Activated CD4-positive, alpha-beta T cell treated with anti-CD3 and anti-CD28 coated beads, Interleukin-2, amount 10 ng/mL, durations not matched to agents 7 days and 5 days (primary cell): Measurements from ENCODE around the gene KLHL14. TPM values are rescaled to one million over a fixed set of nuclear protein-coding genes. Genes with fewer than 3 reads are reported as not detected.

Source experiments
- CTCF ChIA-PET: fragments of 350-600 bp; sonication (Branson Sonifier 250); formaldehyde crosslinking; loops from one replicate; lab custom pipeline; 2021; ENCODE audit warnings: antibody characterized with exemption; lab: Charles Lee
- POLR2A ChIA-PET: fragments of 350-600 bp; sonication (Branson Sonifier 250); formaldehyde crosslinking; loops from one replicate; lab custom pipeline; 2021; ENCODE audit warnings: antibody characterized with exemption; lab: Charles Lee
- DNase-seq: peaks from one replicate; pipeline ENCODE4 v3.0.0-alpha.2; 2020
- H3K27ac Mint-ChIP-seq: one replicate; pipeline ENCODE4 v1.8.0; 2021; ENCODE audit warnings: mild to moderate bottlenecking, moderate library complexity, mixed read lengths
- H3K27me3 Mint-ChIP-seq: one replicate; pipeline ENCODE4 v1.8.0; 2021; ENCODE audit warnings: mixed read lengths
- H3K36me3 Mint-ChIP-seq: one replicate; pipeline ENCODE4 v1.8.0; 2021; ENCODE audit warnings: low read depth, mixed read lengths
- H3K4me1 Mint-ChIP-seq: one replicate; pipeline ENCODE4 v1.8.0; 2021; ENCODE audit warnings: mixed read lengths
- H3K4me3 Mint-ChIP-seq: one replicate; pipeline ENCODE4 v1.8.0; 2021; ENCODE audit warnings: mild to moderate bottlenecking, moderate library complexity, mixed read lengths
- H3K9me3 Mint-ChIP-seq: one replicate; pipeline ENCODE4 v1.8.0; 2021; ENCODE audit warnings: mixed read lengths
- total RNA-seq, 2 experiments: library from RNA; stranded (reverse); gene quantifications; one replicate each; pipeline ENCODE4 v1.2.3, GENCODE V29; 2021

The KLHL14 gene
- total RNA-seq, 2 experiments from 2014 or later = not detected

- peaks cover 7% of the 10 kb centered on the region for H3K4me1 Mint-ChIP-seq
- no peaks in the 10 kb centered on the region for H3K9me3 Mint-ChIP-seq
- DNase-seq = no peak
- ChIA-PET POLR2A (no interaction called here), CTCF (no interaction called here)
- H3K27ac Mint-ChIP-seq = peak overlapping the region; percentile 77
- no peaks in the 10 kb centered on the region for H3K36me3 Mint-ChIP-seq
- H3K4me3 Mint-ChIP-seq = no peak overlapping the region
- no peaks in the 10 kb centered on the region for H3K27me3 Mint-ChIP-seq
Measured at GRCh38 chr18:32730068-32730467, 42.8 kb downstream of the KLHL14 start.

GRCh38 chr18:32724071-32724749 is 48.6 kb downstream of the KLHL14 start:
- POLR2A ChIA-PET = no interaction called here
- Mint-ChIP-seq H3K27me3 (no peaks in the 10 kb centered on the region), H3K4me1 (no peaks in the 10 kb centered on the region), H3K36me3 (no peaks in the 10 kb centered on the region), H3K4me3 (no peak overlapping the region), H3K9me3 (no peaks in the 10 kb centered on the region), H3K27ac (no peak overlapping the region)
- CTCF ChIA-PET = no interaction called here
- no peak for DNase-seq

- H3K27me3 Mint-ChIP-seq = no peaks in the 10 kb centered on the region
- POLR2A ChIA-PET = no interaction called here
- no peaks in the 10 kb centered on the region for H3K9me3 Mint-ChIP-seq
- H3K4me1 Mint-ChIP-seq = no peaks in the 10 kb centered on the region
- H3K4me3 Mint-ChIP-seq = no peak overlapping the region
- DNase-seq = no peak
- H3K27ac Mint-ChIP-seq = no peak overlapping the region
- H3K36me3 Mint-ChIP-seq = no peaks in the 10 kb centered on the region
- CTCF ChIA-PET = no interaction called here
Measured at GRCh38 chr18:32722279-32722678, 50.5 kb downstream of the KLHL14 start.

- no peak overlapping the region for H3K27ac Mint-ChIP-seq
- H3K9me3 Mint-ChIP-seq = no peaks in the 10 kb centered on the region
- no peaks in the 10 kb centered on the region for H3K27me3 Mint-ChIP-seq
- H3K4me1 Mint-ChIP-seq = no peaks in the 10 kb centered on the region
- ChIA-PET CTCF (no interaction called here), POLR2A (no interaction called here)
- no peak for DNase-seq
- no peaks in the 10 kb centered on the region for H3K36me3 Mint-ChIP-seq
- H3K4me3 Mint-ChIP-seq = no peak overlapping the region
Measured at GRCh38 chr18:32717126-32717525, 55.7 kb downstream of the KLHL14 start.

- H3K4me1 Mint-ChIP-seq = no peaks in the 10 kb centered on the region
- CTCF ChIA-PET = no interaction called here
- H3K27me3 Mint-ChIP-seq = no peaks in the 10 kb centered on the region
Measured at GRCh38 chr18:32714571-32715148, 58.2 kb downstream of the KLHL14 start.

GRCh38 chr18:32712860-32713259 is 60.0 kb downstream of the KLHL14 start:
- Mint-ChIP-seq H3K27me3 (peaks cover 4% of the 10 kb centered on the region), H3K27ac (no peak overlapping the region), H3K4me1 (no peaks in the 10 kb centered on the region), H3K4me3 (no peak overlapping the region), H3K9me3 (no peaks in the 10 kb centered on the region), H3K36me3 (no peaks in the 10 kb centered on the region)
- ChIA-PET CTCF (no interaction called here), POLR2A (no interaction called here)
- no peak for DNase-seq

More at GRCh38 chr18:32714571-32715148, 58.2 kb downstream of the KLHL14 start:
- no peaks in the 10 kb centered on the region for H3K36me3 Mint-ChIP-seq
- POLR2A ChIA-PET = no interaction called here
- H3K27ac Mint-ChIP-seq = no peak overlapping the region
- no peaks in the 10 kb centered on the region for H3K9me3 Mint-ChIP-seq
- no peak overlapping the region for H3K4me3 Mint-ChIP-seq
- DNase-seq = peak; percentile 28

GRCh38 chr18:32711862-32712261 is 61.0 kb downstream of the KLHL14 start:
- H3K36me3 Mint-ChIP-seq = no peaks in the 10 kb centered on the region
- no peak overlapping the region for H3K27ac Mint-ChIP-seq
- no peaks in the 10 kb centered on the region for H3K9me3 Mint-ChIP-seq
- H3K4me1 Mint-ChIP-seq = no peaks in the 10 kb centered on the region
- ChIA-PET POLR2A (no interaction called here), CTCF (no interaction called here)
- no peak overlapping the region for H3K4me3 Mint-ChIP-seq
- DNase-seq = no peak
- peaks cover 4% of the 10 kb centered on the region for H3K27me3 Mint-ChIP-seq

- no peaks in the 10 kb centered on the region for H3K4me1 Mint-ChIP-seq
- DNase-seq = no peak
- H3K27me3 Mint-ChIP-seq = peaks cover 4% of the 10 kb centered on the region
- H3K4me3 Mint-ChIP-seq = no peak overlapping the region
- ChIA-PET POLR2A (no interaction called here), CTCF (no interaction called here)
- no peaks in the 10 kb centered on the region for H3K36me3 Mint-ChIP-seq
- H3K9me3 Mint-ChIP-seq = no peaks in the 10 kb centered on the region
- no peak overlapping the region for H3K27ac Mint-ChIP-seq
Measured at GRCh38 chr18:32707586-32707985, 65.2 kb downstream of the KLHL14 start.

- peaks cover 4% of the 10 kb centered on the region for H3K27me3 Mint-ChIP-seq
- H3K9me3 Mint-ChIP-seq = no peaks in the 10 kb centered on the region
- H3K4me1 Mint-ChIP-seq = no peaks in the 10 kb centered on the region
- DNase-seq = no peak
- ChIA-PET CTCF (no interaction called here), POLR2A (no interaction called here)
- no peaks in the 10 kb centered on the region for H3K36me3 Mint-ChIP-seq
- H3K4me3 Mint-ChIP-seq = no peak overlapping the region
- no peak overlapping the region for H3K27ac Mint-ChIP-seq
Measured at GRCh38 chr18:32707147-32707546, 65.7 kb downstream of the KLHL14 start.

GRCh38 chr18:32701313-32701712 is 71.5 kb downstream of the KLHL14 start:
- no peaks in the 10 kb centered on the region for H3K9me3 Mint-ChIP-seq
- DNase-seq = no peak
- no peaks in the 10 kb centered on the region for H3K36me3 Mint-ChIP-seq
- H3K27me3 Mint-ChIP-seq = no peaks in the 10 kb centered on the region
- CTCF ChIA-PET = no interaction called here
- H3K4me3 Mint-ChIP-seq = no peak overlapping the region
- POLR2A ChIA-PET = no interaction called here
- H3K4me1 Mint-ChIP-seq = no peaks in the 10 kb centered on the region
- no peak overlapping the region for H3K27ac Mint-ChIP-seq

- no peaks in the 10 kb centered on the region for H3K27me3 Mint-ChIP-seq
- no peak overlapping the region for H3K4me3 Mint-ChIP-seq
- H3K4me1 Mint-ChIP-seq = no peaks in the 10 kb centered on the region
- ChIA-PET CTCF (no interaction called here), POLR2A (no interaction called here)
- no peaks in the 10 kb centered on the region for H3K9me3 Mint-ChIP-seq
- H3K36me3 Mint-ChIP-seq = no peaks in the 10 kb centered on the region
- no peak overlapping the region for H3K27ac Mint-ChIP-seq
- DNase-seq = no peak
Measured at GRCh38 chr18:32698153-32698552, 74.7 kb downstream of the KLHL14 start.

GRCh38 chr18:32696376-32696775 is 76.4 kb downstream of the KLHL14 start:
- Mint-ChIP-seq H3K27me3 (no peaks in the 10 kb centered on the region), H3K36me3 (no peaks in the 10 kb centered on the region), H3K27ac (no peak overlapping the region), H3K4me1 (no peaks in the 10 kb centered on the region), H3K4me3 (no peak overlapping the region), H3K9me3 (no peaks in the 10 kb centered on the region)
- CTCF ChIA-PET = no interaction called here
- POLR2A ChIA-PET = no interaction called here
- DNase-seq = no peak

- Mint-ChIP-seq H3K9me3 (no peaks in the 10 kb centered on the region), H3K4me3 (no peak overlapping the region), H3K27me3 (no peaks in the 10 kb centered on the region), H3K27ac (no peak overlapping the region), H3K36me3 (no peaks in the 10 kb centered on the region), H3K4me1 (no peaks in the 10 kb centered on the region)
- CTCF ChIA-PET = no interaction called here
- POLR2A ChIA-PET = no interaction called here
- no peak for DNase-seq
Measured at GRCh38 chr18:32695534-32695933, 77.3 kb downstream of the KLHL14 start.

- ChIA-PET POLR2A (no interaction called here), CTCF (no interaction called here)
- Mint-ChIP-seq H3K36me3 (no peaks in the 10 kb centered on the region), H3K27me3 (no peaks in the 10 kb centered on the region), H3K9me3 (no peaks in the 10 kb centered on the region), H3K4me1 (no peaks in the 10 kb centered on the region), H3K4me3 (no peak overlapping the region), H3K27ac (no peak overlapping the region)
- no peak for DNase-seq
Measured at GRCh38 chr18:32688821-32689220, 84.0 kb downstream of the KLHL14 start.
